WI38 (cell line): ENCODE results near the gene RBMS1.

Experiments used
- H3K4me3 ChIP-seq: 2 replicates; pipeline ENCODE4 v1.5.1; 2011; ENCODE audit warnings: low read depth, mild to moderate bottlenecking, control low read depth, low read length
- CTCF ChIP-seq: IDR thresholded peaks from 2 replicates; pipeline ENCODE4 v1.5.1; 2012; ENCODE audit warnings: low read depth, mild to moderate bottlenecking, control low read depth, low read length

Gene RBMS1

GRCh38 chr2:160310118-160310828, 183.3 kb downstream of the RBMS1 start:
- no peak for TF ChIP-seq CTCF
- no peak overlapping the region for H3K4me3 ChIP-seq

DNA sequence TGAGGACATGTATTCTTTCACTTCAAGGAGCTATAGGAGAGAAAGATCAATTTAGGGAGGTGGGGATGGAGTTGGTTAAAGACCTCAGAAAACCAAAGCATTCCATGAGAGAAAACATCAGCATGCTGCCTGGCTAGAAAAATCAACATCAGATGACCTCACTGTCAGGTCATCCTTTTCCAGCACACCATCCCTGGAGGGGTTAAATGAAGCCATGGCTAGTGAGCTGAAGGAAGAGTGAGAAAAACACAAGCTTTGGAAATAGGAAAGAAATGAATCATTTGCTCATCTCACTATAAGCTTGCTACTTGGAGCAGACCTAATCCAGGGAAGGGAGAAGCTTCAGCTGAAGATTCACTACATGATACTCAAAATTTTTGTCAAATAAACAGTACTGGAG, 184.0 kb downstream of the RBMS1 start:
- TF ChIP-seq CTCF = no peak
- no peak overlapping the region for H3K4me3 ChIP-seq

- no peak overlapping the region for H3K4me3 ChIP-seq
- TF ChIP-seq CTCF = no peak
Observed at GRCh38 chr2:160308915-160309314, 184.7 kb downstream of the RBMS1 start.

DNA sequence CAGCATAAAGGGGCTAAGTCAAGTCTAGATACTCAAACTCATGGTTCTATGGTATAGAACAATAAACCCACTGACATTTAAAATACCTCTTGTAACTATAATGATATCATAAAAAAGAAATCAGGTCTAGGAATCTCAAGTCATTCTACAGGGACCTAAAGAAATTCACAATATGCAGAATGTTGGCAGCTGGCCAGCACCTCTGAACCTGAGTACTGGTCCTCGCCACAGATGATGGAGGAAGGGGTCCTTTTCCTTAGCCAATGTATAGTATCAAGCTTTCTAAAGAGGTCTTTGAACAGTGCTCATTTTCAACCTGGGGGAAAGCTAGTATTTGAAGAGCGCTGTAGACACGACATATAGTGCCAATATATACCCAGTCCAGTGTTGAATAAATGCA, 185.1 kb downstream of the RBMS1 start:
- no peak overlapping the region for H3K4me3 ChIP-seq

DNA sequence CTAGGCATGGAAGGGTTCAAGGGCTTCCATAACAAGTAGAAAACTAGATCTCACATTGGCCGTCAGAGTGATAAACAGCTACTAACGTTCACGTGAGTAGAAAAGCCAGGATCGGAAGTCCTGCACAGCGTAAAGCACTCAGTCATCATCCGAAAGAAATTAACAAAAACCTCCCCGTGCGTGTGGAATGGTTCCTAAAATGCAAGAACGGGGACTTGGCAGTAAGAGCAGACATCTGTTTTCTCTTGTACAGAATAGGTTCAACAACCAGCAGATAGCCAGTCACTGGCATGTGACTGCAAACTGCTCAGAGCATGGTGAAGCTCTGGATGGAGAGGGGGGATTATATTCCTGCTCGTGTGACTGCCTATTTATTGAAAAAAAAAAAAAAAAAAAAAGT, 186.6 kb downstream of the RBMS1 start:
- no peak for TF ChIP-seq CTCF
- 0 out of 2 replicates have a peak overlapping the region, but pooled peaks have one; percentile 10 for H3K4me3 ChIP-seq

More for the DNA sequence above, 185.1 kb downstream of the RBMS1 start:
- no peak for TF ChIP-seq CTCF

- H3K4me3 ChIP-seq = no peak overlapping the region
- TF ChIP-seq CTCF = no peak
Observed at GRCh38 chr2:160305081-160305750, 188.4 kb downstream of the RBMS1 start.

DNA sequence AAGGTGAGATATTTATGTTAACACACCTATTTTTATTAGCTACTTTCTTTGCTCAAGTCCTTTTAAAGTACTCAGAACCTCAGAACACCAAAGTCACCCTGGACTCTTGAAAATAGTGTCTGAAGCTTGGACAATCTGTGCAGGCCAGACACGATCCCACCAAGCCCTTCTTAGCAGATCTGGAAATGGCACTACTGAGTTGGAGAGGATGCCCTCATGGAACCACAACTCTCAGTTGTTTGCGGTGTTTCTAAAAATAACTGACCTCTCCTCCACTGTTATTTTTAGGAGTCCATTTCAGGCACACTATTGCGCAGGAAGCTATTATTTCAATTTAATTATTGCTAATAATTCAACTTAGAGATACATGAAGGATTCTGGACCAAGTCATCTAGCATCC, 190.1 kb downstream of the RBMS1 start:
- H3K4me3 ChIP-seq = no peak overlapping the region
- no peak for TF ChIP-seq CTCF
